AG09319 (cell line): Measurements from ENCODE around the gene NEK8.
"Not testable (repeated sequence)": the region's sequence is repeated elsewhere in the genome, so short reads cannot be mapped to it uniquely, and the experiment has no call there.

ENCODE experiments used
- DNase-seq: peaks from one replicate; pipeline ENCODE4 v3.0.0-alpha.2; 2010; ENCODE audit warnings: low read depth; ENCODE audit errors: extremely low read depth
- TF ChIP-seq, protein P1 (sequence below): IDR thresholded peaks from 2 replicates; pipeline ENCODE4 v1.5.1; 2011; ENCODE audit warnings: low read depth, mild to moderate bottlenecking, inconsistent platforms, low read length, moderate library complexity

The NEK8 gene

DNA sequence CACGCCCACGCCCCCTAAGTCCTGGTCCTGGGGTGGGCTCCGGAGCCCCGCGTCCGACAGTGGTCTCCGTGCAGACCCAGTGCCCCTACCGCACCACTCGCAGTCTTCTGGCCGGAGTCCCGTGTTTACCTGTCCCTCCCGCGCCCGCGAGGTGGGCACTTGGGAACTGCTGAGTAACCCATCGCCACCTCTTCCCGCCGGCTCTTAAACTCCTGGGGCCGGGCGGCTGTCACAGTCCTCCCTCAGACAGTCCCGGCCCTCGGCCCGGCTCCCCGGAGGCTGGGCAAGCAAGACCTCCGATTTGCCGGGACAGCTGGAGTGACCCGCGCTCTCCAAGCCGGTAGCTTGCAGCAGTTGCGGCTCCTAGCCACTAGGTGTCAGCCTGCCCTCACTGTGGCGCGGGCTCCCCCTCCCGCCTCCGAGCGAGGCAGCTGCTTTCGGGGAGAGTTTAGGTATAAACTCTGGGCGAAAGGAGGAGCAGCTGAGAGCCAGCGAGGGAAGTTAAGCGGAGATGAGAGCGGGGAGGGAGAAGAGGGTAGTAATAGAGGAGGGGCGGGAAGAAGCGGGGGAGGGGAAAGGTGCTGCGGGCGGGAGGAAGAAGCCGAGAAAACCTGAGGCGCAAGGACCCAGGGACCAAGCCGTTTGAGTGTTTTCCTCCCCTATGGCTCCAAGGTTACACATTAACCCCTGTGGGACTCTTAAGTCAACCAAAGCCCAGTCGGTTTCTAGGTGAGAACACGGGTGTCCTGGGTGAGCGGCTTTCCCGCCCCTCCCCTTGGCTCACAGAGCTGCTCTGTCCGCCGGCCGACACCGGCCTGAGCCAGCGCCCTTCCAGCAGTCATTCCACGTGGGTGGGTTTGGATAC lies 1.7 kb upstream of the NEK8 start:
- TF ChIP-seq, protein P1, sequence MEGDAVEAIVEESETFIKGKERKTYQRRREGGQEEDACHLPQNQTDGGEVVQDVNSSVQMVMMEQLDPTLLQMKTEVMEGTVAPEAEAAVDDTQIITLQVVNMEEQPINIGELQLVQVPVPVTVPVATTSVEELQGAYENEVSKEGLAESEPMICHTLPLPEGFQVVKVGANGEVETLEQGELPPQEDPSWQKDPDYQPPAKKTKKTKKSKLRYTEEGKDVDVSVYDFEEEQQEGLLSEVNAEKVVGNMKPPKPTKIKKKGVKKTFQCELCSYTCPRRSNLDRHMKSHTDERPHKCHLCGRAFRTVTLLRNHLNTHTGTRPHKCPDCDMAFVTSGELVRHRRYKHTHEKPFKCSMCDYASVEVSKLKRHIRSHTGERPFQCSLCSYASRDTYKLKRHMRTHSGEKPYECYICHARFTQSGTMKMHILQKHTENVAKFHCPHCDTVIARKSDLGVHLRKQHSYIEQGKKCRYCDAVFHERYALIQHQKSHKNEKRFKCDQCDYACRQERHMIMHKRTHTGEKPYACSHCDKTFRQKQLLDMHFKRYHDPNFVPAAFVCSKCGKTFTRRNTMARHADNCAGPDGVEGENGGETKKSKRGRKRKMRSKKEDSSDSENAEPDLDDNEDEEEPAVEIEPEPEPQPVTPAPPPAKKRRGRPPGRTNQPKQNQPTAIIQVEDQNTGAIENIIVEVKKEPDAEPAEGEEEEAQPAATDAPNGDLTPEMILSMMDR: peak; percentile 98
- peak; percentile 85 for DNase-seq

DNA sequence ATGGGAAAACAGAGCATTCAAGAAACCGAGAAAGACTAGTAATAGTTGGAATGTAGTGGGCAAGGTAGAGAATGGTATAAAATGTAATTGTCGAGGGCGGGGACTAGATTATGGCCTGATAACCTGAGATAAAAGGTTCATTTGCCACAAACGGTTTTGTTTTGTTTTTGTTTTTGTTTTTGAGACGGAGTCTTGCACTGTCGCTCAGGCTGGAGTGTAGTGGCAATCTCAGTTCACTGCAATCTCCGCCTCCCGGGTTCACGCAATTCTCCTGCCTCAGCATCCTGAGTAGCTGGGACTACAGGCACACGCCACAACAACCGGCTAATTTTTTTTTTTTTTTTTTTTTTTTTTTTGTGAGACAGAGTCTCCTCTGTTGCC lies 1.4 kb downstream of the NEK8 start:
- TF ChIP-seq, protein P1: no peak
- DNase-seq: no peak

DNA sequence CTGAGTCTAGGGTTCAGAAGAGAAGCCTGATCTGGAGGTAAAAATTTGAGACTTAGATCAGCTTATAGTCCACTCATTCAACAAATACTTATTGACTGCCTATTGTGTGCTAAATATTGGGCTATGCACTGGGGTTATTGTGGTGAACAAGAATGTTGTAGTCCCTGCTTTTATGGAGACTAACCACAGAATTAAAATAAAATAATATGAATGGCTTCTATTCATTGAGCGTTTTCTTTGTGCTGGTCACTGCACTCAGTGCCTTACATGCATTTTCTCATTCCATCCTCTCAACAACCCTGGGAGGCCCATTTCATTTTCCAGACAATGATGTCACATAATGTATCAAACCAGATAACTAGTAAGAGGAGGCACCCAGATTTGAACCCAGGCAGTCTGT lies 4.8 kb downstream of the NEK8 start:
- TF ChIP-seq, protein P1: no peak
- DNase-seq: no peak

DNA sequence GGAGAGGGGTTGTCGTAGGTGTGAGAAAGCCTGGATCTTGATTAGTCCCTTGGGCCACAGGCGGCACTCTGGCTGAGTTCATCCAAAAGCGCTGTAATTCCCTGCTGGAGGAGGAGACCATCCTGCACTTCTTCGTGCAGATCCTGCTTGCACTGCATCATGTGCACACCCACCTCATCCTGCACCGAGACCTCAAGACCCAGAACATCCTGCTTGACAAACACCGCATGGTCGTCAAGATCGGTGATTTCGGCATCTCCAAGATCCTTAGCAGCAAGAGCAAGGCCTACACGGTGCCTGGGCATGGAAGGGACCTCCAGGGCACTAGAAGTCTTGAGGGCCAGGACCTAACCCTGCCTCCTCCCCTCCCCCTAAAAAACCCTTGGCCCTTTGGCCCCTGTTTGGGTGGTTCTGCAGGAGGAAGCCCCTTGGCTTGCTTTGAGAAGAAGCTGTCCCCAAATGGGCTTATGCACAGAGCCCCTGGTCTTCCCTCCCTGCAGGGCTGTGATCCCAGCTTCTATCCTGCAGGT lies 6.2 kb downstream of the NEK8 start:
- DNase-seq: no peak
- TF ChIP-seq, protein P1: no peak

DNA sequence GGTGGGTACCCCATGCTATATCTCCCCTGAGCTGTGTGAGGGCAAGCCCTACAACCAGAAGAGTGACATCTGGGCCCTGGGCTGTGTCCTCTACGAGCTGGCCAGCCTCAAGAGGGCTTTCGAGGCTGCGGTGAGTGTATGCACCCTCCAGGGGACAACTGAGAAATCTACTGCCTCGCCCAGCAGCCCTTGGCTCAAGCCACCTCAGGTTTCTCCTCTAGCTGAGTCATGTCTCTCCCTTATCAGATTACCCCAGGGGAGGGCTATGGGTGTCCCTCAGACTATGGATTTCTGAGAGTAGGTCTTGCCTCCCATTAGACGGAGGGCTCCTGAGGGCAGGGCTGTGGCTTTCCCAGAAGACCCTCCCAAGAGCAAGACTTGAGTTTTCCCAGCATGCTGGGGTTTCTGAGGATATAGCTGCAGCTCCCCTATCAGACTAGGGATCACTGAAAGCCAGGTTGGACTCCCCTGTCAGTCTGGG lies 6.7 kb downstream of the NEK8 start:
- DNase-seq: no peak
- TF ChIP-seq, protein P1: no peak

DNA sequence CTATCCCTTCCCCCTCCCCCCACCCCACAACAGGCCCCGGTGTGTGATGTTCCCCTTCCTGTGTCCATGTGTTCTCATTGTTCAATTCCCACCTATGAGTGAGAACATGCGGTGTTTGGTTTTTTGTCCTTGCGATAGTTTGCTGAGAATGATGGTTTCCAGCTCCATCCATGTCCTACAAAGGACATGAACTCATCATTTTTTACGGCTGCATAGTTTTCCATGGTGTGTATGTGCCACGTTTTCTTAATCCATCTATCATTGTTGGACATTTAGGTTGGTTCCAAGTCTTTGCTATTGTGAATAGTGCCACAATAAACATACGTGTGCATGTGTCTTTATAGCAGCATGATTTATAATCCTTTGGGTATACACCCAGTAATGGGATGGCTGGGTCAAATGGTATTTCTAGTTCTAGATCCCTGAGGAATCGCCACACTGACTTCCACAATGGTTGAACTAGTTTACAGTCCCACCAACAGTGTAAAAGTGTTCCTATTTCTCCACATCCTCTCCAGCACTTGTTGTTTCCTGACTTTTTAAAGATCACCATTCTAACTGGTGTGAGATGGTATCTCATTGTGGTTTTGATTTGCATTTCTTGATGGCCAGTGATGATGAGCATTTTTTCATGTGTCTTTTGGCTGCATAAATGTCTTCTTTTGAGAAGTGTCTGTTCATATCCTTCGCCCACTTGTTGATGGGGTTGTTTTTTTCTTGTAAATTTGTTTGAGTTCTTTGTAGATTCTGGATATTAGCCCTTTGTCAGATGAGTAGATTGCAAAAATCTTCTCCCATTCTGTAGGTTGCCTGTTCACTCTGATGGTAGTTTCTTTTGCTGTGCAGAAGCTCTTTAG lies 7.6 kb downstream of the NEK8 start:
- not testable (repeated sequence) for DNase-seq

DNA sequence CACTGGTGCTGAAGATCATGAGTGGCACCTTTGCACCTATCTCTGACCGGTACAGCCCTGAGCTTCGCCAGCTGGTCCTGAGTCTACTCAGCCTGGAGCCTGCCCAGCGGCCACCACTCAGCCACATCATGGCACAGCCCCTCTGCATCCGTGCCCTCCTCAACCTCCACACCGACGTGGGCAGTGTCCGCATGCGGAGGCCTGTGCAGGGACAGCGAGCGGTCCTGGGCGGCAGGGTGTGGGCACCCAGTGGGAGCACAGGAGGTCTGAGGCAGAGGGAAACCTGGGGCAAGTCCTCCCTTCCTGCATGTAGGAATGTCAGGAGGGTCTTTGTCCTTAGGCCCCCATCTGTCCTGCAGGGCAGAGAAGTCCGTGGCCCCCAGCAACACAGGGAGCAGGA lies 8.7 kb downstream of the NEK8 start:
- DNase-seq: no peak

More for the DNA sequence above, 8.7 kb downstream of the NEK8 start:
- TF ChIP-seq, protein P1: no peak
